ENCODE results near the gene SLC25A22. TPM values are rescaled to one million over a fixed set of nuclear protein-coding genes. Genes with fewer than 3 reads are reported as not detected.

The SLC25A22 gene
- total and polyA plus RNA-seq, 9 of the 15 experiments (the other 6 are each of a cell fraction or from before 2014, with no cell fraction given) = 0.41 to 55.4 (median 11.4) TPM

DNA sequence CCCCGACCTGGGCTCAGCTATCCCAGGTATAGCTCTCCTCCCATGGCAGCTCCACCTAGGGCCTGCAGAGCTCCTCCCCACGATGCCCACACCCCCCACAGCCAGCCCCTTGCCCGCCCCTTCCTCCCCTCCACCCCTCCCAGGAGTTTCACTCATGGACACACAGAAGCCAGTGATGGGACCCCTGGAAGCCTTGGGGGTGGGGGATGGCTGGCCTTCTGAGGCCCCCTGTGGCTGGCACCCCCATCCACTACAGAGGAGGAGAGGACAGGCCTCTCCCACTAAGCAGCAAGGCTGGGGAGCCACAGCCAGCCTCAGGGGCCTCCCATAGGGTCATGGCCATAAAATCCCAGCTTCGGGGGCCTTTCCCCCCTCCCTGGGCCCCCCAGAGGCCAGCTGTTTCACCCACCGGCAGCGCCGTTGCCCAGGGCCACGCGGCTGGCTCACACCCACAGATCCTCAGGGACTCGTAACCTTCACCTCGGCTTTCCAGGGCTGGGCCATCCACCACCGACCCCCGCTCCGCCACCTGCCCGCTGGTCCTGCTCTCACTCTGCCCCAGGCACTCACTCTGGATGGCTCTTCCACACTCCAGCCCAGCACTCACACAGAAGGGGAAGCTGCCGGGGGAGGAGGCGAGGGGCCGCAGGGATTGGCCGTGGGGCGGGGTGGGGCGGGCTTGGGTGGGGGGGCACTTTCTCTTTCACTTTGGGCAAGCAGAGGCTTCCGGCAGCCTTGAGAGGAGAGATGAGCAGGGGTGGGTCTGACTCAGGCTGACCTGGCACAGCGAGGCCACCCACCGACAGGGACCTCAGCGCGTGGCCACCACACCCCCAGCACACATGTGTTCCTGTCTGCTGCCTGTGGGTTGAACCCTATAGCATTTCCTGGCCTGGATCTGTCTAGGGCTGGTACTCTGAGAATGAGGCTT is 2.2 kb downstream of the SLC25A22 start (continued):
- no peak for TF ChIP-seq DLX4 (CRISPR knock-in tag; IDR thresholded peaks at IDR 0.05)
- TF ChIP-seq, protein P1, sequence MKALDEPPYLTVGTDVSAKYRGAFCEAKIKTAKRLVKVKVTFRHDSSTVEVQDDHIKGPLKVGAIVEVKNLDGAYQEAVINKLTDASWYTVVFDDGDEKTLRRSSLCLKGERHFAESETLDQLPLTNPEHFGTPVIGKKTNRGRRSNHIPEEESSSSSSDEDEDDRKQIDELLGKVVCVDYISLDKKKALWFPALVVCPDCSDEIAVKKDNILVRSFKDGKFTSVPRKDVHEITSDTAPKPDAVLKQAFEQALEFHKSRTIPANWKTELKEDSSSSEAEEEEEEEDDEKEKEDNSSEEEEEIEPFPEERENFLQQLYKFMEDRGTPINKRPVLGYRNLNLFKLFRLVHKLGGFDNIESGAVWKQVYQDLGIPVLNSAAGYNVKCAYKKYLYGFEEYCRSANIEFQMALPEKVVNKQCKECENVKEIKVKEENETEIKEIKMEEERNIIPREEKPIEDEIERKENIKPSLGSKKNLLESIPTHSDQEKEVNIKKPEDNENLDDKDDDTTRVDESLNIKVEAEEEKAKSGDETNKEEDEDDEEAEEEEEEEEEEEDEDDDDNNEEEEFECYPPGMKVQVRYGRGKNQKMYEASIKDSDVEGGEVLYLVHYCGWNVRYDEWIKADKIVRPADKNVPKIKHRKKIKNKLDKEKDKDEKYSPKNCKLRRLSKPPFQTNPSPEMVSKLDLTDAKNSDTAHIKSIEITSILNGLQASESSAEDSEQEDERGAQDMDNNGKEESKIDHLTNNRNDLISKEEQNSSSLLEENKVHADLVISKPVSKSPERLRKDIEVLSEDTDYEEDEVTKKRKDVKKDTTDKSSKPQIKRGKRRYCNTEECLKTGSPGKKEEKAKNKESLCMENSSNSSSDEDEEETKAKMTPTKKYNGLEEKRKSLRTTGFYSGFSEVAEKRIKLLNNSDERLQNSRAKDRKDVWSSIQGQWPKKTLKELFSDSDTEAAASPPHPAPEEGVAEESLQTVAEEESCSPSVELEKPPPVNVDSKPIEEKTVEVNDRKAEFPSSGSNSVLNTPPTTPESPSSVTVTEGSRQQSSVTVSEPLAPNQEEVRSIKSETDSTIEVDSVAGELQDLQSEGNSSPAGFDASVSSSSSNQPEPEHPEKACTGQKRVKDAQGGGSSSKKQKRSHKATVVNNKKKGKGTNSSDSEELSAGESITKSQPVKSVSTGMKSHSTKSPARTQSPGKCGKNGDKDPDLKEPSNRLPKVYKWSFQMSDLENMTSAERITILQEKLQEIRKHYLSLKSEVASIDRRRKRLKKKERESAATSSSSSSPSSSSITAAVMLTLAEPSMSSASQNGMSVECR (CRISPR knock-in tag; IDR thresholded peaks at IDR 0.05) = 0 out of 2 replicates have a peak, but pooled peaks have one; percentile 47
- no peak for TF ChIP-seq CHD4 (IDR thresholded peaks at IDR 0.05; ENCODE audit: insufficient read depth, insufficient replicate concordance, low read depth, low read length, poor library complexity, severe bottlenecking)
- TF ChIP-seq NKRF (IDR thresholded peaks at IDR 0.05; ENCODE audit: borderline replicate concordance) = peak; percentile 69; the same call in 1 of the 2 replicates
- peak; percentile 39; the same call in 1 of the 2 replicates for TF ChIP-seq PHF8 (IDR thresholded peaks at IDR 0.05; ENCODE audit: borderline replicate concordance, low read length)
- TF ChIP-seq, protein P2, sequence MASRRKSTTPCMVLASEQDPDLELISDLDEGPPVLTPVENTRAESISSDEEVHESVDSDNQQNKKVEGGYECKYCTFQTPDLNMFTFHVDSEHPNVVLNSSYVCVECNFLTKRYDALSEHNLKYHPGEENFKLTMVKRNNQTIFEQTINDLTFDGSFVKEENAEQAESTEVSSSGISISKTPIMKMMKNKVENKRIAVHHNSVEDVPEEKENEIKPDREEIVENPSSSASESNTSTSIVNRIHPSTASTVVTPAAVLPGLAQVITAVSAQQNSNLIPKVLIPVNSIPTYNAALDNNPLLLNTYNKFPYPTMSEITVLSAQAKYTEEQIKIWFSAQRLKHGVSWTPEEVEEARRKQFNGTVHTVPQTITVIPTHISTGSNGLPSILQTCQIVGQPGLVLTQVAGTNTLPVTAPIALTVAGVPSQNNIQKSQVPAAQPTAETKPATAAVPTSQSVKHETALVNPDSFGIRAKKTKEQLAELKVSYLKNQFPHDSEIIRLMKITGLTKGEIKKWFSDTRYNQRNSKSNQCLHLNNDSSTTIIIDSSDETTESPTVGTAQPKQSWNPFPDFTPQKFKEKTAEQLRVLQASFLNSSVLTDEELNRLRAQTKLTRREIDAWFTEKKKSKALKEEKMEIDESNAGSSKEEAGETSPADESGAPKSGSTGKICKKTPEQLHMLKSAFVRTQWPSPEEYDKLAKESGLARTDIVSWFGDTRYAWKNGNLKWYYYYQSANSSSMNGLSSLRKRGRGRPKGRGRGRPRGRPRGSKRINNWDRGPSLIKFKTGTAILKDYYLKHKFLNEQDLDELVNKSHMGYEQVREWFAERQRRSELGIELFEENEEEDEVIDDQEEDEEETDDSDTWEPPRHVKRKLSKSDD (conservative IDR thresholded peaks at IDR 0.05; ENCODE audit: low read length) = no peak
- TF ChIP-seq ZNF239 (CRISPR knock-in tag; IDR thresholded peaks at IDR 0.05) = no peak
- TF ChIP-seq ZNF121 (CRISPR knock-in tag; conservative IDR thresholded peaks at IDR 0.05) = no peak
- TF ChIP-seq ZNF518B (CRISPR knock-in tag; IDR thresholded peaks at IDR 0.05) = no peak
- TF ChIP-seq DIDO1 (tag; IDR thresholded peaks at IDR 0.05; ENCODE audit: low read depth) = no peak
- no peak for TF ChIP-seq FOXA1 (IDR thresholded peaks at IDR 0.05; ENCODE audit: borderline replicate concordance)

Measured in K562 (cell line).